RWPE1 (cell line): ENCODE measurements around the gene LARGE1.

Experiments used
- CTCF ChIA-PET: fragments of 350-600 bp; sonication (Branson Sonifier 250); formaldehyde crosslinking; extraction: SDS; loops from one replicate; lab custom pipeline; 2021; lab: Yijun Ruan, JAX
- POLR2A ChIA-PET: fragments of 400-600 bp; formaldehyde crosslinking; extraction: SDS; loops from one replicate; lab custom pipeline; 2020; ENCODE audit warnings: antibody characterized with exemption; ENCODE audit not compliant: low non-redundant PET; lab: Yijun Ruan, JAX
- DNase-seq: peaks from one replicate; pipeline ENCODE4 v3.0.0; 2012; ENCODE audit warnings: low spot score
- H3K27ac ChIP-seq: fragments of 450-650 bp; 2 replicates; pipeline ENCODE4 v1.5.1; 2017
- TF ChIP-seq, protein P1 (sequence below): fragments of 450-650 bp; conservative IDR thresholded peaks from 2 replicates; pipeline ENCODE4 v1.5.1; 2017; ENCODE audit warnings: low read depth, mild to moderate bottlenecking

Gene LARGE1

GRCh38 chr22:33347002-33347401 lies 573.3 kb downstream of the LARGE1 start:
- CTCF ChIA-PET, result no interaction called here
- no peak overlapping the region for H3K27ac ChIP-seq
- POLR2A ChIA-PET, result no interaction called here
- no peak for DNase-seq
- TF ChIP-seq, protein P1, sequence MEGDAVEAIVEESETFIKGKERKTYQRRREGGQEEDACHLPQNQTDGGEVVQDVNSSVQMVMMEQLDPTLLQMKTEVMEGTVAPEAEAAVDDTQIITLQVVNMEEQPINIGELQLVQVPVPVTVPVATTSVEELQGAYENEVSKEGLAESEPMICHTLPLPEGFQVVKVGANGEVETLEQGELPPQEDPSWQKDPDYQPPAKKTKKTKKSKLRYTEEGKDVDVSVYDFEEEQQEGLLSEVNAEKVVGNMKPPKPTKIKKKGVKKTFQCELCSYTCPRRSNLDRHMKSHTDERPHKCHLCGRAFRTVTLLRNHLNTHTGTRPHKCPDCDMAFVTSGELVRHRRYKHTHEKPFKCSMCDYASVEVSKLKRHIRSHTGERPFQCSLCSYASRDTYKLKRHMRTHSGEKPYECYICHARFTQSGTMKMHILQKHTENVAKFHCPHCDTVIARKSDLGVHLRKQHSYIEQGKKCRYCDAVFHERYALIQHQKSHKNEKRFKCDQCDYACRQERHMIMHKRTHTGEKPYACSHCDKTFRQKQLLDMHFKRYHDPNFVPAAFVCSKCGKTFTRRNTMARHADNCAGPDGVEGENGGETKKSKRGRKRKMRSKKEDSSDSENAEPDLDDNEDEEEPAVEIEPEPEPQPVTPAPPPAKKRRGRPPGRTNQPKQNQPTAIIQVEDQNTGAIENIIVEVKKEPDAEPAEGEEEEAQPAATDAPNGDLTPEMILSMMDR, result no peak

GRCh38 chr22:33341611-33342010 lies 578.7 kb downstream of the LARGE1 start:
- TF ChIP-seq, protein P1, result no peak
- CTCF ChIA-PET, result no interaction called here
- H3K27ac ChIP-seq, result no peak overlapping the region
- DNase-seq, result no peak
- POLR2A ChIA-PET, result no interaction called here

- no peak for DNase-seq
- TF ChIP-seq, protein P1, result no peak
- POLR2A ChIA-PET, result no interaction called here
- H3K27ac ChIP-seq, result no peak overlapping the region
- CTCF ChIA-PET, result no interaction called here
Measured at GRCh38 chr22:33337524-33337923, 582.8 kb downstream of the LARGE1 start.

DNA sequence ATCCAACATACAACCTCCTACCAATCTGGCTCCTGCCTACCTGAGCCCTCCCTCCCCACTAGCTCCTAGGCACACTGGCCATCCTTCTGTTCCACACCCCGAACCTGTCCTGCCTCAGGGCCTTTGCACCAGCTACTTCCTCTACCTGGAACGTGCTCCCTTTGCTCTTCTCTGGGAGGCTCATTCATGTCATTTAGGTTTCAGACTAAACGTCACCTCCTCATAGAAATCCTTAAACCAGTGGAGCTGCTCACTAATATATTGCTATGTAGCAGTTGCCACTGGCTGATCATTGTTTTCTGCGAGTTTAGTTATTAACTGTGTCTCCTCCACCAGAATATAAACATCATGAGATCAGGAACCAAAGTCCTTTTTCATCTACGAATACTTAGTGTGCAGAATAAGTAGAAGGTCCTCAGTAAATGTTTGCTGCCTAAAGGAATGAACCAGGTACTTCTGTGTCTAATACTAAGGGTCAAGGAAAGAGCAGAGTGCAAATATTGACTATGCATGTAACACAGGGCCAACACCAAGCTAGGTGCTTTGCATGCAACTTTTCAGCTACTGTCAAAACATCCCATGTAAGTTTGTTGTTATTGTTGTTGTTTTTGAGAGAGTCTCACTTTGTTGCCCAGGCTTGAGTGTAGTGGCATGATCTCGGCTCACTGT lies 584.5 kb downstream of the LARGE1 start:
- no peak overlapping the region for H3K27ac ChIP-seq
- no peak for DNase-seq
- ChIA-PET POLR2A (no interaction called here), CTCF (no interaction called here)
- TF ChIP-seq, protein P1, result no peak

DNA sequence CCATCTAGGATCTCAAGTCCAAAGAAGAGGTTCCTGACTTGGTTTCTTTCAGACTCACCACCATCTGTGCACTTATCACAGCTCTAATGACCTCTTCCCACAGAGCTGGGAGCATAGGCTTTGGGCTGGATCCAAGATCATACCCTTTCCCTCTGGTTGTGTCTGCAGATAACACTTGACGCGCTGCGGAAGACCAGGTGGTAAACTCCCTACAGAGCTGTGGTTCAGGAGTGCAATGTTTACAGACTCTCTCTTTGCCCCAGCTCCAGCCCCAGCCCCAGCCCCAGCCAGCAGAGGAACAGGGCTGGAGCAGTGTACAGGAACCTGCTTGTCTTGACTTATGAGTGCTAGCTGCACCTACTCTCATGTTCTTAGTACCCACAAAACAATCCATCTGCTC lies 587.7 kb downstream of the LARGE1 start:
- CTCF ChIA-PET, result interaction anchor here (0.6 kb wide), 1 partner anchor 280 kb away, joined by 4 read pairs; no protein-coding TSS in a partner anchor
- POLR2A ChIA-PET, result no interaction called here
- TF ChIP-seq, protein P1, result no peak
- H3K27ac ChIP-seq, result no peak overlapping the region
- no peak for DNase-seq

GRCh38 chr22:33331017-33331416 lies 589.3 kb downstream of the LARGE1 start:
- ChIA-PET CTCF (interaction anchor here (0.6 kb wide), 1 partner anchor 312 kb away, joined by 3 read pairs; no protein-coding TSS in a partner anchor), POLR2A (no interaction called here)
- no peak for DNase-seq
- TF ChIP-seq, protein P1, result no peak
- no peak overlapping the region for H3K27ac ChIP-seq
